Left colon (tissue), 2 donors: ENCODE results near the gene FGF1. TPM values are rescaled to one million over a fixed set of nuclear protein-coding genes. Genes with fewer than 3 reads are reported as not detected.

Experiments used
- ATAC-seq: fragments of 200-7000 bp; cut with Tn5 transposase; one replicate; pipeline ENCODE4 v1.9.1; 2020; ENCODE audit warnings: mild to moderate bottlenecking, moderate library complexity
- DNase-seq, 2 donors: peaks; one replicate each; pipeline ENCODE4 v3.0.0-alpha.2; 2020
- intact Hi-C, 2 donors: fragments of 100-400 bp; cut with DNase I in 1 of 2; cut with micrococcal nuclease in 1 of 2; formaldehyde crosslinking; loops; one replicate each; pipeline versions ENCODE4 v1.11.2 to v1.14.0; 2022; cut with DNase I, micrococcal nuclease
- total RNA-seq, 2 donors: library from RNA; stranded (reverse); fragmentation: NEBNext Ultra II Directional; extraction: Animal tissue kit (Norgen Biotek cat#: 25700); gene quantifications; one replicate each; pipeline ENCODE4 v1.2.1, GENCODE V29; 2021
- donor health status: DM: no; HTN: no; CAD: no.
- donor health status: DM: yes; HTN: yes; CAD: no.

The FGF1 gene
- total RNA-seq, 2 donors from 2014 or later, result 0.09 to 0.70 TPM

DNA sequence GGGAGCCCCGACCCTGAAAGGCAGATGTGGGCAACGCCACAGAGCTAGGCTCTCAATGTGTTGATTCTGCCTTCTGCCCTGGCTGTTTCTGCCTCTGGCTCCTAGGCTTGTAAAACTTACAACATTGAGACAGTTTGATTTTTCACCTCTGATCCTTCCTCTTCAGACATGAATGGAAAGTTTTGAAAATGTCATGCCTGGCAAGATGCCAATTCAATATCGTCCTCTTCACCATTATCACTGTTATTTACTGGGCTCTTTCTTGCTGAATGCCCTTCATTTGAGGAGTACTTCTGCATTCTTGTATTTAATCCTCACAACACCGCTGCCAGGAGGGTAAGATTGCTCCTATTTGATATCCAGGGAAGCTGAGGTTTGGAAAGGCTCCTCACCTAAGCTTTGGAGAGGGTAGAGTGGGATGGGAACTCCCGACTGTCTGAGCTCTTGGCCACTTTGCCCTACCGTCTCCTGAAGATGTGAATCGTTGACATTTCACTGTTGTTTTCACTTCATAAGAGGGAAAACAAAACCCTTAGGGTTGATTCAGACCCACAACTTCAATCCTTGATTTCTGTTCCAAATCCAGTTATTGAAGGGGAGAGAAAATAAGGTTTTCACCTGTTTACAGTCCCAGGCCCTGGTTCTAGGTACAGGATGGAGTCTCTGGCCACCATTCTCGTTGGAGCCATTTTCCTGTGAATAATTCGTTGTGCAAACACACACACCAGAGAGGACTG lies 12.7 kb upstream of the FGF1 start:
- ATAC-seq (no peak), DNase-seq (no peak)
- intact Hi-C loops, result loop anchor here in 1 of 2 donors (1.0 to 2.0 kb wide), 2 partner anchors 43 to 84 kb away; no protein-coding TSS in a partner anchor

GRCh38 chr5:142697356-142698255 lies 11.7 kb upstream of the FGF1 start:
- DNase-seq, result no peak
- ATAC-seq, result no peak

DNA sequence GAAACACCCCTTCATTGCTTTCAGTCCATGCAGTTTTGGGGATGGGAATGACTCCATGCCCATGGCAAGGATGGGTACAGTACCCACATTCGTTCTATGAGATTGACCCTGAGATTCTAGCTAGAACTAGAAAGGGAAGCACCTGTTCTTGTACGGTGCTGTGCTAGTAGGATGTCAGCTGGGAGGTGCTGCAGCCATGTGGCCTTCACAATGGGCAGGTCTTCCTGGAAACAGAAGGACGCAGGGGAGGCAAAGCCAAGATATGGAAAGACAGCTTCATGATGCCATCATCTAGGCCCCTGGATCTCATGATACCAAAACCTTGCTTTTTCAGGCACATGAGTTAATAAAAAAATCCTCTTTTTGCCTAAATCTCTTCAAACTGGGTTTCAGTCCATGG lies 10.5 kb upstream of the FGF1 start:
- DNase-seq (no peak), ATAC-seq (no peak)
- intact Hi-C loops, result no loop called here

More at GRCh38 chr5:142697356-142698255, 11.7 kb upstream of the FGF1 start:
- intact Hi-C loops, result loop anchor here in 1 of 2 donors (2.0 kb wide), 1 partner anchor 83 kb away; no protein-coding TSS in a partner anchor

DNA sequence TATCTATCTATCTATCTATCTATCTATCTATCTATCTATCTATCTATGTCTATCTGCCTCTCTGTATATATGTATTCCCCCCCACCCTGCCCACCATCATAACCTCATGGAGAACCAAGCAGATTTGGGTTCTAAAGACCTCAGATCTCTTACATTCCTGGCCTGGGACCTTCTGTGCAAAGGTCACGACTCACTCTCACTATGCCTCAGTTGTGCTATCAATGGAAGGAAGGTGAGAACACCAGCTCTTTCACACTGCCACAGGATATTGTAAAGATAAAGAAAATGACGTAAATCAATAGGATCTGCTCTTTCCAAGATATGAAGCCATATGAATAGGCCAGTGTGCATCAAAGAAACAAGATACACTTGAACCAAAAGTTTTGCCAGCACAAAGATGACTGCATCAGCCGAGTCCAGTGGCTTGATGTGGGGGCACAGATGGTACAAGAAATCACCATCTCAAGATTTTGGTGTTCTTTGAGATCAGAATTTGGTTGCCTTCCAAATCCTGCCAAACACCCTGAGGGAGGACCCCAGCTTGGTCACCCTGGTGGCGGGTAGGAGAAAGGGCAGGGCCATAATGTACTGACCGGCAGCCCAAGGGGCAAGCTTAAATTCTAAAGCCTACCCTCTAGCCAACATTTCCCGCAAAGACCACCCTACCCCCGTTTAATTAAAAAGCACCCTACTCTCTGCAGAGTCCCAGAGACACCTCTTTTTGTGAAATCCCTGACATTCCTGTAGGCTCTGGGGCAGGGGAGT lies 8.4 kb upstream of the FGF1 start:
- no peak for DNase-seq
- no peak for ATAC-seq

GRCh38 chr5:142692321-142692894 lies 6.5 kb upstream of the FGF1 start:
- no peak for ATAC-seq
- no peak for DNase-seq
- intact Hi-C loops, result no loop called here

More for the DNA sequence above, 8.4 kb upstream of the FGF1 start:
- intact Hi-C loops, result no loop called here

DNA sequence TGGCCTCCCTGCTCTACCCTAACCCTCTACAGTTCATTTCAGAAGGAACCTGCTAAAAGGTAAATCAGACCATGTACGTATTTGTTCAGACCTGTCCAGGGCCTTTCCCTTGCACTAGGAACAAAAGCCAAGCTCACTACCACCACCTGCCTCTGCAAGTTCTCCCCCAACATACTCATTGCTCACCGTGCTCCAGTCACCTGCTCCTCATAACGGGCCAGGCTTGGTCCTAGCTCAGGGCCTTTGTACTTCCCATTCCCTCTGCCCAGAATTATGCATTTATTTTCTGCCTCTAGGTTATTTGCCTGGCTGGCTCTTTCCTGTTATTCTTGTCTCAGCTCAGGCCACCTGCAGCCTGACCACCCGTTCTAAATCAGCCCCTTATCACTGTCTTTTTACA lies 4.8 kb upstream of the FGF1 start:
- intact Hi-C loops, result no loop called here
- ATAC-seq (no peak), DNase-seq (no peak)

DNA sequence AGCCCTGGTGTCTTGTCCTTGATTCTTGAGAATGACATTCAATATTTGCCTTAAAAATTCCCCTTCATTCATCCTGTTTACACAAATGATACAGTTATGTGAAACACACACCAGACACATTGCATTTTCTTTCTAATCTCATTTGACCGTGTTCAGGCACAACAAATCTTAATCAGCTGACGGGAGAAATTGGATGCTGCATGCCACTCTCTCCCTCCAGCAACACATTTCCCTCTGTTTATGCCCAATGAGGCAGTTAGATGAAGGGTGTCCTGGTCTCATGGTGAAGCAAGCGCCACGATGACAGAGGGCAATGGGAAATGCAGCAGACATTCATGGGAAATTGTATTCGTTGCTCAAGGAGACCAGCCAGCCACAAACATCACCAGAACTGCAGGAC lies 3.2 kb upstream of the FGF1 start:
- intact Hi-C loops, result no loop called here
- ATAC-seq, result no peak
- no peak for DNase-seq

GRCh38 chr5:142688281-142688989 lies 2.5 kb upstream of the FGF1 start:
- ATAC-seq (no peak), DNase-seq (no peak)
- intact Hi-C loops, result no loop called here

- intact Hi-C loops, result no loop called here
- ATAC-seq (no peak), DNase-seq (no peak)
These were observed 1.1 kb upstream of the FGF1 start for GRCh38 chr5:142686968-142687367.

- intact Hi-C loops, result no loop called here
- DNase-seq, result no peak
- ATAC-seq, result no peak
These were observed 382 bp upstream of the FGF1 start for GRCh38 chr5:142686210-142686734.

- intact Hi-C loops, result no loop called here
- no peak for DNase-seq
- no peak for ATAC-seq
These were observed 1.3 kb downstream of the FGF1 start for GRCh38 chr5:142684508-142685041.

GRCh38 chr5:142683881-142684505 lies 1.9 kb downstream of the FGF1 start:
- ATAC-seq (no peak), DNase-seq (no peak)
- intact Hi-C loops, result no loop called here

GRCh38 chr5:142683116-142683515 lies 2.8 kb downstream of the FGF1 start:
- intact Hi-C loops, result no loop called here
- no peak for ATAC-seq
- no peak for DNase-seq

DNA sequence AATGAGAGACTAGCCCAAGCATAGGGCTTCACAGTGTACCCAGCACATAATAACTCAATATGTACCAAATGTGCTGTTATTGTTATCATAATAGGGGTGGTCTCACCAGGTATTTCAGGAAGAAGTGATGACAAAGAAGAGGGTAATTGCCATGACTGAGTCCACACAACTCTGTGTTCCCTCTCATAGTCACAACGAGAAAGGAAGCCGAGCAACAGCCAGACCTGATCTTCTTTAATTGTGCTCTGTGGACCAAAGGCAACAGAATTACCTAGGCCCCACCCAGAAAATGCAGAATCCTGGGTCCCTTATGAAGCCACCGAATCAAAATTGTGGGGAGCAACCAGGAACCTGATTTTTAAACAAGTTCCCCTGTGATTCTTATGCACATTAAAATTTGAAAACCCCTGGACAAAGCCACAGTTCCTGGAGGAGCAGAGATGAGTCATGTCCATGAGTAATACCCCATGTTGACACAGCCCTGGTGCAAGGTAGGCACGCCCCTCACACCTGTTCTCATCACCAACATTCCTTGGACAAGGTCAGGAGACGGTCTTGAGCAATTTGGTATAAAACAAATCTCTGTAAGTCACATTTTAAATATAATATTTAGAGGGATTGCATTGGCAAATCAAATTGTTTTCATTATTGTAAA lies 5.2 kb downstream of the FGF1 start:
- intact Hi-C loops, result no loop called here
- DNase-seq (peak; percentile 53 to 78), ATAC-seq (peak; percentile 100)

DNA sequence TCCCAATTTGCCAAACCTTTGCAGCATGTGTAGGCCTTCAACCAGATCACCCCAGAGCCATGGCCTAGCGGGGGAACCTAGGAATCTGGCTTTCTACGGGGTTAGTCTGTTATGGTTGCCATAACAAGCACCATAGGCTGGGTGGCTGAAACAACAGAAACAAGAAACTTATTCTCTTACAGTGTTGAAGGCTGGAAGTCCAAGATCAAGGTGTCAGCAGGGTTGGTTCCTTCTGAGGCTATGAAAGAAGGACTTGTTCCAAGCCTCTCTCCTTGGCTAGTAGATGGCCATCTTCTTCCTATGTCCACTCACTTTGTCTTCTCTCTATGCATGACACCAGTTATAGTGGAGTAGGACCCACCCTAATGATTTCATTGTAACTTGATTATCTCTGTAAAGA lies 6.1 kb downstream of the FGF1 start:
- DNase-seq (no peak), ATAC-seq (no peak)
- intact Hi-C loops, result no loop called here

DNA sequence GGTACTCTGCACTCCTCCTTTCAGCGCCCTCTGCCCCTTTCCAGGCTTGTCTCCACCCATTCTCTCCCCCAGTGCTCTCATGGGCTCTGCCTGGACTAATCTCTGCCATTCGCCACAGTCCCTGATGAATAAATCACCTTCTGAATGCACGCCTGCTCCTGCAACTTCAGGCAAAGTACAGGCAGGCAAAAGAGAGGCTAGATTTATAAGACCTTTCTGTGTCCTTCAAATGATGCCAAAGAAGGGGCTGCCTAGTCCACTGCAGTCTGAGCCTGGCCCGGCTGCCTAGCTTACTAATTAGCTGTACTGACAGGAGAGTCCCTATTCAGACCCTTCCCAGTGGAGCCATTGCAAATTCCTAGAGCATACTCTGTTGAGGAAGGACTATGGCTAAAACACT lies 7.4 kb downstream of the FGF1 start:
- intact Hi-C loops, result no loop called here
- DNase-seq (no peak), ATAC-seq (no peak)

DNA sequence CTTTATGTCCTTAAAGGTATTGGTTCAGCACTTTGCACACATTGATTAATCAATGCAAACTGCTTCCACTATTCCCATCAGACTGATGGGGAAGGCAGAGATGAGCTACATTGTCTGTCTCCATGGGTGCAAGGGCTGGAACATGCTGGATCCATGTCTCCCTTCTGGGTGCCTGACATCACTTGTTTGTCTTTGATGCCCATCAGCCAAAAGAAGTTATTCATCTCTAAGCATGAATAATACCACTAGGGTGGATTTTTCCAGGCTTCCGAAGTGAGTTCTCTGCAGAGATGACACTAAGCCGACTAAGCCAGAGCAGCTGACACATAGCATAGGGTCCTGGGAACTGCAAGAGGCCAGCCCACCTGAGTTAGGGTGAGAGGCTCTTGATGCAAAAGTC lies 8.7 kb downstream of the FGF1 start:
- ATAC-seq (no peak), DNase-seq (no peak)
- intact Hi-C loops, result no loop called here
